GM12801 (cell line): ENCODE measurements around the gene GADL1.

Experiments used
- TF ChIP-seq, protein P1 (sequence below): IDR thresholded peaks from one replicate; pipeline ENCODE4 v1.5.1; 2011; ENCODE audit warnings: control low read depth; ENCODE audit not compliant: insufficient read length; ENCODE audit errors: extremely low read depth

Gene GADL1

DNA sequence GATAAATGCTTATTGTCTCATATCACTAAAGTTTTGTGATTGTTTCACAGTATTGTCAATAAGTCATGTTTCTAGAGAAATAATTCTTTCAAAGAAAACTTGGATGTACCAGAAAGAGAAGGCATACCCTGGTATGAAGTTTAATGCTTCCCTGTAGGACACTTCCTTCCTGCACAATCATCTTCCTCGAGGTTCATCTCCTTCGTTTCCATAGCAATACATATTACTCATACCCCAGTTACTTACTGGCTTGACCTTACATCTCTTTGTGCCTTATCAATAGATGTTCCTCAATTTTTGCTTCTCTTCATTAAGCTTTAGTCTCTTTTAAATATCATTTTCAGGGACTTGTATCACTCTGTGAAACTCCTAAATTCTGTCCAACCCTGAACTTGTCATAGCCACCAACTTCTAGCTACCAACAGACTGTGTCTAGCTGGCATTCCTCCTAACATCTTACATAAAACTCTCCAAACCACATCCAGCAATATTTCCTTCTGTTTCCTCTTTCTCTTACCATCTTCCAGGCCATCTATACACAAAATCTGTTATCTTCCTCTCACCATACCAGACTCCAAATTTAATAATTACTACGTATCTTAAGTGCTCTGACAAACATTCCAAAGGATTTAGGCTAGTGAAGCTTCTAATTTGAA is 134.3 kb downstream of the GADL1 start:
- TF ChIP-seq, protein P1, sequence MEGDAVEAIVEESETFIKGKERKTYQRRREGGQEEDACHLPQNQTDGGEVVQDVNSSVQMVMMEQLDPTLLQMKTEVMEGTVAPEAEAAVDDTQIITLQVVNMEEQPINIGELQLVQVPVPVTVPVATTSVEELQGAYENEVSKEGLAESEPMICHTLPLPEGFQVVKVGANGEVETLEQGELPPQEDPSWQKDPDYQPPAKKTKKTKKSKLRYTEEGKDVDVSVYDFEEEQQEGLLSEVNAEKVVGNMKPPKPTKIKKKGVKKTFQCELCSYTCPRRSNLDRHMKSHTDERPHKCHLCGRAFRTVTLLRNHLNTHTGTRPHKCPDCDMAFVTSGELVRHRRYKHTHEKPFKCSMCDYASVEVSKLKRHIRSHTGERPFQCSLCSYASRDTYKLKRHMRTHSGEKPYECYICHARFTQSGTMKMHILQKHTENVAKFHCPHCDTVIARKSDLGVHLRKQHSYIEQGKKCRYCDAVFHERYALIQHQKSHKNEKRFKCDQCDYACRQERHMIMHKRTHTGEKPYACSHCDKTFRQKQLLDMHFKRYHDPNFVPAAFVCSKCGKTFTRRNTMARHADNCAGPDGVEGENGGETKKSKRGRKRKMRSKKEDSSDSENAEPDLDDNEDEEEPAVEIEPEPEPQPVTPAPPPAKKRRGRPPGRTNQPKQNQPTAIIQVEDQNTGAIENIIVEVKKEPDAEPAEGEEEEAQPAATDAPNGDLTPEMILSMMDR = no peak

DNA sequence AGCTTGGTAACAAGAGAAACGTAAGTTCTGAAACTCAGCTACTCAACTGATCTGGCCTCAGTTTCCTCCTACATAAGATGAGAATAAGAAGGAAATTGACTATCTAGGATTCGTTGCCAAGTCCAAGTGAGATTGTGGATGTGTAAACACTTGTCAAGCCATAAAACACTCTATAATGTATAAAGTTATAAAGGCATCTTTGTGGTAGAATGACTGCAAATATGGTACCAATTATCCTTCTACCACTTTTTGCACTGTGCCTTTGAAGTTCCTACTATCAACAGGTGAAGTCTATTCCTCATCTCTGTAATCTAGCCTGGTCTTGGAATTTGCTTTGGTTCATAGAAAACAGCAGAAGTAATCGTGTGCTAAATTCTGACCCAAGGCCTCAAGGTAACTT is 138.2 kb downstream of the GADL1 start:
- TF ChIP-seq, protein P1 = no peak

DNA sequence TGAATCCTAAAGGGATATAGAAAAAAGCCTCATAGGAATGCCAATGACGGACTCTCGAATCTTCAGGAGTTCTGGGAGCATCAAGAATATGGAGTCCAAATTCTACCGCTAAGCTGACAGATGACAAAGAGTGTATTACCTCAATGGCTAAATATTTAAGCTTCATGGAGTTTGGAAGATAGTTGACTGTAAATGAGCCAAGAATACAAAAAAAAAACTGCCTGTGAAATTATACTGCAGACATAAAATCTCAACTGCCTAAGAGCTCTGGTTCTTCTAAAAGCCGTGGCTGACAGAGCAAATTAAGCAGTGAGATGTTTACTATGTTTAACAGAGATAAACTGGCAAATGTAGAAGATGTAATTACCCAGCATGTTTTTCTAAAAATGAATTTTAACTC is 140.0 kb downstream of the GADL1 start:
- TF ChIP-seq, protein P1 = no peak

- TF ChIP-seq, protein P1 = no peak
These were observed 140.7 kb downstream of the GADL1 start for GRCh38 chr3:30753766-30754165.

- TF ChIP-seq, protein P1 = no peak
These were observed 141.5 kb downstream of the GADL1 start for GRCh38 chr3:30752970-30753369.

GRCh38 chr3:30752491-30752890 is 142.0 kb downstream of the GADL1 start:
- TF ChIP-seq, protein P1 = no peak

- TF ChIP-seq, protein P1 = no peak
These were observed 142.7 kb downstream of the GADL1 start for GRCh38 chr3:30751610-30752299.
